Raji (cell line): Measurements from ENCODE around the gene OLFML2B.

Source experiments
- POLR2A ChIP-seq: IDR thresholded peaks from 2 replicates; pipeline ENCODE4 v1.6.1; 2011; ENCODE audit warnings: low read depth, low read length, control low read depth; ENCODE audit not compliant: insufficient read depth

The OLFML2B gene

GRCh38 chr1:162015196-162015595 is 8.5 kb downstream of the OLFML2B start:
- no peak for TF ChIP-seq POLR2A

DNA sequence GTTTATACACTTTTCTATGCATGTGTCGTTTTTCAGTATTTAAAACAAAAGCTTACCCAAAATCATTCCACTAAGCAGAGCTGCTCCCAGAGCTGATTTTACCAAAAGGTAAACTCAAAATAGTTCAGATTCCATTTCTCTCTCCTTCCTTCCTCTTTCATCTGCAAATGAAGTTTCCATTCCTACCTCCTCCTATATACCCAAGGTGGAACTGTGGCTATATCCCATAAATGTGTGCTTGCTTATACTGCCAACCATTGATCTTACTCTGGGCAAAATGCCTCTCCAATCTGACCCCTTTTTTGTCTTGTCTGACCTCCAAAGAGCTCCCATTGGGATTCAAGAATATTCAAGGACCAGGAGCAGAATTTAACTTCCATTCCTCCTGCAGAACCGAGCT is 9.5 kb downstream of the OLFML2B start:
- TF ChIP-seq POLR2A = no peak

DNA sequence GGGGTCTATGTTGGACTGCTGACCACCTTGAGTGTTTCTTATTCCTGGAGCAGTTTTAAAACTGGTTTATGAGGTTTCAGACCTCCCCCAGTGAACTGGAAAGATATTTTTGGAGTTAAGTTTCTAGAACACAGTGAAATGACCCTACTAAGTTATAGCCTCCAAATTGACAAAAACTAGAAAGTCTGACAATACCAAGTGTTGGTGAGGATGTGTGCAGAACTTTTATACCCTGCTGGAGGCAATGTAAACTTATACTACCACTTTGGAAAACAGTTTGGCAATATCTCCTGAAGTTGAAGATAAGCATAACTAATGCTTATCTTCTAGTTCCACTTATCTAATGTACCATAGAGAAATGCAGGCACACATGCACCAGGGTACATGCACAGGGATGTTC is 10.4 kb downstream of the OLFML2B start:
- no peak for TF ChIP-seq POLR2A

DNA sequence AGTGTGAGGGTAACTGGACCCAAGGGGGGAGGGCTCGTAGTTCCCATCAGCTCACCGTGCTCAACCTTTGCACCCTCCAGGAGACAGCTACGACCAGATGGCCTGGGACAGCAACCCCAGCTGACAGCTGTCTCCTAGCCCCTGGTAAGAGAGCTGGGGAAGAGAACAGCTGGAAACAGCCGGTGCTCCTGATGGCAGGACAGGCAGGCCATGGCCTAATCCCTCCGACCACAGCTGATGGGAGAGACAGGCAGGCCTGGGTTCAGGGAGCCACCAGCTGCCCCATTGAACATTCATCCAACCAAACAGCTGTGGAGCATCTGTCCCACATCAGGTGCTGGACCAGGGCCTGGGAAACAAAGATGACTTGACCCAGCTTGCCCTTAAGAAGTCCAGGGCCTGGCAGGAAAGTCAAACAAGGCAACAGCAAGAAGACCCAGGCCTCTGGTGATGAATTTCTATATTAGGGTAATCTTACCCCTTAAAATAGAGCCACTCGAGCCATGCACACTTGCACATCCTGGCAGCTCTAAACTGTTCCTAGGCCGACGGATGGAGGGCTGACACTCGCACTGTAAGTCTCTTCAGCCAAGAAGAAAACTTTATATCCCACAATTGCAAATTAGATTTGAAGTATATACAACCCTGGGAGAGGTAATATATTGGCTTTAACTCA is 12.2 kb downstream of the OLFML2B start:
- TF ChIP-seq POLR2A = no peak

DNA sequence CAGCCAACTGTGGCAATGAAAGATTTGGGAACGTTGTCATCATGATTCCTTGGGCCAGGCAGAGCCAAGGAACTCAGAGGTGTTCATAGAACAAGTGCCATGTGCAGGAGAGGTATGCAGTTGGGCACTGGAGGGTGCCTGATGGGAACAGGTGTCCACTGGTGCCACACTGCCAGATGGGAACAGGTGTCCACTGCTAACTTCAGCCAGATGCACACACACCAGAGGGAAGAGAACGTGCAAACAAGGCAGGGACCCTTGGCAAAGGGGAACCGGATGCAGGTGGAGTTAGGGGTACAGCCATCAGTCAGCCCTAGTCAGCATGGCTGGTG is 13.5 kb downstream of the OLFML2B start:
- TF ChIP-seq POLR2A = no peak

DNA sequence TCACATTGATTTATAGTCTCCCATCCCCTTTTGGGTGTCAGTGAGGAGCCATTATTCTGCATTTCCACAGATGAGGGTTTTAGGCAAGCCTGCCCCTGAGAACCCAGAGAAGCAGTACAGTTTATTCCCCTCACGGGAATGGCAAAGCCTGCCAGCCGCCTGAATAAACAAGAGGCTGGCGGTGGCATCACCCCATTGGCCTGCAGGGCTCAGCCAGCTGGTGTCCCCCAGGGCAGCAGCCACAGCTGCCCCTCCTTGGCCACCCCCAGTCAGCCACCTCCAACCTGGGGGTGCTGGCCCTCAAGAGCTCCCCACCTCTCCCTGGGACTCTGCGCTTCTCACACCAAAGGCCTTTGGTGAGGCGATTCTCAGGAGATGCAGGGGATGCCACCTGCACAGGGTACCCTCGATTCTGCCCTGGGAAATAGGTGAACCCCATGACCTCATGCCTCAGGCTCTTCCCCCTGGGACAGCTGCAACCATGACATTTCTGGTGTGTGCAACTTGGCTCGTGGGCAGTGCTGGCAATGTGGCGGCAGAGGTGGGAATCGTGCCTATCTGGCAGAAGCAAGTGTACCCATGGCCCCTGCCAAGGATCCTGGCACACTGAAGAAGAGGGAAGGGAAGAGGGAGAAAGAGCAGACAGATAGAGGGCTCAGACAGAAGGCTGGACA is 14.0 kb downstream of the OLFML2B start:
- TF ChIP-seq POLR2A = no peak

DNA sequence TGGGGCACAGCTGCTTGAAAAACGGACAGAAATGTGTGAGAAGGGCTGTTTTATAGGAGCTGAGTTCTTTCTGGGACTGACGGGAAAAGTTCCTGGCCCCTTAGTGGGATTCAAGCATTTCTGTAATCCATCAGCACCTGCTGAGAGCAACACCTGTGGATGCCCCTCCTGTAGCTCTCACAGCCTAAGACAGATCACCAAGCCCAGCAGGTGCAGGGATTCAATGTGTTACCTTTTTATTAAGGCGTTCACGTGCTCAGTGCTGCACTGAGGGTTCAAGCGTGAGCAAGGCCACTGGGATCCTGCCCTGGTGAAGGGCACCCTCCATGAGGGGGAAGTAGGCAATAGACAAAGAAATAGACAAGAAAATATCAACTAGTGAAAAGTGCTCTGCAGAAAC is 14.9 kb downstream of the OLFML2B start:
- no peak for TF ChIP-seq POLR2A

GRCh38 chr1:162007466-162007865 is 16.2 kb downstream of the OLFML2B start:
- TF ChIP-seq POLR2A = no peak

DNA sequence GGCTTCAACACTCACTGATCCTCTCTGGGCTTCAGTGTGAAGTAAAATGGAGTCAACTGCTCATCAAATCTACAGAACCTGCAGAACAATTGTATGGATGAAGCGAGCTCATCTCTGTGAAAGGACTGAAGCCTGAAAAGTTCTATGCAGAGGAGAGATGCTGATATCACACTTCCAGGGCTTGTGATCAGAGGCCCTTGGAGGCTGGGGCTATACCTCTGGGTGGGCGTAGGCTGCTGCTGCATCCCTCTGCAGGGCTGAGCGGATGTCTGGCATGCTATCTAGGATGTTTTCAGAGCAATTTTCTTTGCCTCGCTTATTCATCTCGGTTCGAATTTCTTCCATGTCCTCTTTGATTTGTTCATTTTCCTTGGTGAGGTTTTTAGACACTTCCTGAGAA is 17.6 kb downstream of the OLFML2B start:
- TF ChIP-seq POLR2A = no peak

DNA sequence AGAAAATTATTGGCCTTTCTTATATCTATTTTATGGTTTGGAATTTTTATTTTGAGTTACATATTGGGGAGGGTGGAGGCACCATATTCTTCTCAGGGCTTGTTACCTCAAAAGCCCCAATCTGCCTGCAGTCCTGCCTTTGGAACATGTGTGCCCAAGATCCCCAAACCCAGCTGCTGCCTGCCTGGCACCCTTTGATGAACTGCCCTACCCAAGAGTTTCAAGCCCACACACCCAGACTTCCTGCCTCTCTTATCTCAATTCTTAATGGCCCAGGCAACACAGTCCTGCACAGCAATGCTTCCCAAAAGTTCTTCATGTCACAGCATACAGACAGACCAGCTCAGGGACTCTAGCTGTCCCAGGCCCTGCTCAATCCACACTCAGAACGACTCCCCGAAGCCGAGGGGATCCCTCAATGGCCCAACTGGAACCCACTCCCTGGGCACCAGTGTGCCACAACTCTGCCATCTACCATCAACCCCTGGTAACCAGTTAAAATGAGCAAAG is 19.2 kb downstream of the OLFML2B start:
- no peak for TF ChIP-seq POLR2A

- TF ChIP-seq POLR2A = no peak
Observed at GRCh38 chr1:162003830-162004215, 19.8 kb downstream of the OLFML2B start.

GRCh38 chr1:162003061-162003829 is 20.4 kb downstream of the OLFML2B start:
- TF ChIP-seq POLR2A = no peak

DNA sequence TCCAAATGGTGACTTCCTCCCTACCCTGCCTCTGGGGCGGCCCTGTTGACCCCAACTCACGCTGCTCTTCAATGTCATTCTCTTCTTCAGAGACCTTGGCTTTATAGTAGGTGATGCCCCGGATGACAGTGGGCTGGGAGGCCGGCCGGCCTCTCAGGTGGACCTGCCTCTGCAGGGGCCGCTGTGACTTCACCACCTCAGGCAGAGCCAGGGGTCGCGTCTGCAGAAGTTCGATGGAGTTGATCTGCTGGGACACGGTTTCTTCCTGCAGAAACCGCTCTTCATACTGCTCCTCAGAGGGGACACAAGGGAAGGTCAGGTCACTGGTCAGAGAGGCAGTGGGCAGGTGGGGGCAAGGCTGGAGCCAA is 23.6 kb downstream of the OLFML2B start:
- TF ChIP-seq POLR2A = no peak

DNA sequence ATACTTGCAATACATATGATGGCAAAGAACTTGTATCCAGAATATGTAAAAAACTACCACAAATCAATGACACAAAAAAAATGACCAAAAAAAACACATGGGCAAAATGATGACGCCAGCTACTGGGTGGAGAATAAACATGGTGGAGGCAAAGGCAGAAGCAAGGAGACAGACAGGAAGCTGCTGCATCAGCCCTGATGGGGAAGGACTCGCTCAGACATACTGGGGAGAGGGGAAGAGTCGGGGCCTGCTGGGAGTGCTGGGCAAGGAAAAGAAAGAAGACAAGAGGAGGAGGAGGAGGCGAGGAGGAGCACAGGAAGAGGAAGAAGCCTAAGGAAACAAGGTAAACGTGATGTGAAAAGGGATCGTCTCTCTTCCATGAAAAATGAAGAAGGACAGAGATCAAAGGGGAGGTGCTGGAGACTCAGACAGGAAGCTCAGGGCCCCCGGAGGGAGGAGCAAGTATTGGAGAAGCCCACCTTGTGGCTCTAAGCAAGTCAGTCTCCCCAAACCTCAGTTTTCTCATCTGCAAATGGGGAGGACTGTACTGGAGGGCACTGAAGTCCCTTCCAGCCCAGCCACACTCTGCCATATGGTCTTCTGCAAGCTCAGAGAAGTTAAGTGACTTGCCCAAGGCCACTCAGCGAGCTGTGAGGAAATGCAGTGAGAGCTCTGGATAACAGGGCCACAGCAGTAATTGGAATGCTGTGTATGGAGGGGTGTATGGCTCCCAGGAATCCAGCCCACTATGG is 24.2 kb downstream of the OLFML2B start:
- no peak for TF ChIP-seq POLR2A

DNA sequence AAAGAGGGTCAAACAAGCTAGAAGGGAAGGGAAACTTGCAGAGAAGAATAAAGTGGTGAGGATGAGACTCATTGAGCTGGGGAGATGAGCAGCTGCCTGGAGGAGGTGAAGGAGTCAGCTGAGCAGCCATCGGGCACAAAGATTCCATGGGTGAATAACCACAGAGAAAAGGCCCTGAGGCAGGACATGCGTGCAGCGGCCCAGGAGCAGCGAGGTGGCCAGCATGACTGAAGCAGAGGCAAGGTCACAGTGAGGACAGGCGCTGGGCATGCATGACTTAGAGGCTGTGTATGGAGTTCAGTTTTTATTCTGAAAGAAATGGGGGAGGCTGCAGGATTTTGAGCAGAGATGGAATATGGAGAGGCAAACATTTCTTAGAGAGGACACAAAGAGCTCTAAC is 24.9 kb downstream of the OLFML2B start:
- no peak for TF ChIP-seq POLR2A
